Hepatocyte (in vitro differentiated cells): ENCODE results near the gene FHOD3.

Source experiments
- EZH2 ChIP-seq: fragments of 200-600 bp; sonication (generic); IDR thresholded peaks from 2 replicates; pipeline ENCODE4 v1.6.1; 2016; ENCODE audit warnings: antibody characterized with exemption, mild to moderate bottlenecking, borderline replicate concordance
- TF ChIP-seq, protein P1 (sequence below): fragments of 200-600 bp; sonication (generic); IDR thresholded peaks from 2 replicates; pipeline ENCODE4 v1.5.1; 2016; ENCODE audit warnings: antibody characterized with exemption, mild to moderate bottlenecking; ENCODE audit not compliant: poor library complexity

DNA sequence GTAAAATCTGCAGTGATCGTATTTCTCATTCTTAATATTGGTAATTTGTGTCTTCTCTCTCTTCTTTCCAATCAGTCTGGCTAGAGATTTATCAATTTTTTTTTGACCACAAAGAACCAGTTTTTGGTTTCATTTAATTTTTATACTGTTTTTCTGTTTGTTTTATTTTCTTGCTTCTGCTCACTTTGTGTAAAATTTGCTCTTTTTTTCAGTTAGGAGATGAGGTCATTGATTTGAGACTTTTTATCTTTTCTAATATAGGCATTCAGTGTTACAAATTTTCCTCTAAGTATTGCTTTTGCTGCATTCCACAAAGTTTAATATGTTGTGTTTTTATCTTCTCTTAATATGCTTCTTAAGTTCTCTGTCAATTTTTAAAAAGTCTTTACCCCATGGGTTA lies 370.8 kb downstream of the FHOD3 start:
- TF ChIP-seq, protein P1, sequence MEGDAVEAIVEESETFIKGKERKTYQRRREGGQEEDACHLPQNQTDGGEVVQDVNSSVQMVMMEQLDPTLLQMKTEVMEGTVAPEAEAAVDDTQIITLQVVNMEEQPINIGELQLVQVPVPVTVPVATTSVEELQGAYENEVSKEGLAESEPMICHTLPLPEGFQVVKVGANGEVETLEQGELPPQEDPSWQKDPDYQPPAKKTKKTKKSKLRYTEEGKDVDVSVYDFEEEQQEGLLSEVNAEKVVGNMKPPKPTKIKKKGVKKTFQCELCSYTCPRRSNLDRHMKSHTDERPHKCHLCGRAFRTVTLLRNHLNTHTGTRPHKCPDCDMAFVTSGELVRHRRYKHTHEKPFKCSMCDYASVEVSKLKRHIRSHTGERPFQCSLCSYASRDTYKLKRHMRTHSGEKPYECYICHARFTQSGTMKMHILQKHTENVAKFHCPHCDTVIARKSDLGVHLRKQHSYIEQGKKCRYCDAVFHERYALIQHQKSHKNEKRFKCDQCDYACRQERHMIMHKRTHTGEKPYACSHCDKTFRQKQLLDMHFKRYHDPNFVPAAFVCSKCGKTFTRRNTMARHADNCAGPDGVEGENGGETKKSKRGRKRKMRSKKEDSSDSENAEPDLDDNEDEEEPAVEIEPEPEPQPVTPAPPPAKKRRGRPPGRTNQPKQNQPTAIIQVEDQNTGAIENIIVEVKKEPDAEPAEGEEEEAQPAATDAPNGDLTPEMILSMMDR = no peak
- no peak for TF ChIP-seq EZH2
